ENCODE results near the gene NSD1. TPM values are rescaled to one million over a fixed set of nuclear protein-coding genes. Genes with fewer than 3 reads are reported as not detected.
"Not testable (repeated sequence)": the region's sequence is repeated elsewhere in the genome, so short reads cannot be mapped to it uniquely, and the experiment has no call there.

Gene NSD1
- polyA plus RNA-seq, 3 donors, result 7.1 to 8.7 (median 8.3) TPM

DNA sequence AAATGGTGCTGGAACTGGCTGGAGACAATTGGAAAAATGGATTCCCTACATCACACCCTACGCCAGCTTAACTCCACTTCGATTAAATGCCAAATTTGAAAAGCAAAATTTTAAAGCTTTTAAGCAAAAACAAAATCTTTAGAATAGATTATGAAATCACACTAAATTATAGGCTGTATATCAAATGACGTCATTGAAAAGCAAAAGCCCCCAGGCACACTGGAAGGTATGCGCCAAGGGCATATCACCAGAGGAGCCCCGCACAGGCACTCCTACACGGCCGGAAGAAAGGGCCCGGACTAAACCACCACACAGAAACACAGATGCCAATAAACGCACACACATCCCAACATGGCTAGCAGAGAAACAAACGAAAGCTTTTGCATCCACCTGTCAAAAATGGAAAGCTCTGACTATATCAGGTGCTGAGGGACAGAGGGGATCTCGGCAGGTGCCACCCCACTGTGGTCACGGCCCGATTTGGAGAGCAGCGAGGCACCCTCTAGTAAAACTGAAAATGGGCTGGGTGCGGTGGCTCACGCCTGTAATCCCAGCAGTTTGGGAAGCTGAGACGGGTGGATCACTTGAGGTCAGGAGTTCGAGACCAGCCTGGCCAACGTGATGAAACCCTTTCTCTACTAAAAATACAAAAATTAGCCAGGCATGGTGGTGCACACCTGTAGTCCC, 195.1 kb downstream of the NSD1 start:
- 89 to 92% (median 91%) methylated on average over 19 of the region's 19 CpGs for WGBS, 3 donors
- no peak overlapping the region for H3K27ac ChIP-seq (ENCODE audit: low read depth, low read length)

DNA sequence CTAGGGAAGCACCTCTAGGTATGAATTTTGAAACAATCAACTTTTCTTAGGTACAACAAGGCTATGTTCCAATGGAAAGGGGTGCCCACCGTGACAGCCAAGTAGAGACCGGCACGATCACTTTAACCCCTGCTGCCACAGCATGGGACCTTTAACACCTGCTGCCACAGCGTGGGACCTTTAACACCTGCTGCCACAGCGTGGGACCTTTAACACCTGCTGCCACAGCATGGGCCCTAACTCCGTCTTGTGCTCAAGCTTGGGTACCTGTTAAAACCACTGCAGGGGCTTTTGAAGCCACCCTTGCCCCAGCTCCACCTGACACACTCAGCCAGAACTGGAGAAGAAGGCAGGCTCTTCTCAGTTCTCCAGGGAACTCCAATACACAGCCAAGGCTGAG, 196.3 kb downstream of the NSD1 start:
- H3K27ac ChIP-seq (ENCODE audit: low read depth, low read length), result no peak overlapping the region
- 38 to 95% (median 87%) methylated on average over 6 of the region's 6 CpGs for WGBS, 3 donors

DNA sequence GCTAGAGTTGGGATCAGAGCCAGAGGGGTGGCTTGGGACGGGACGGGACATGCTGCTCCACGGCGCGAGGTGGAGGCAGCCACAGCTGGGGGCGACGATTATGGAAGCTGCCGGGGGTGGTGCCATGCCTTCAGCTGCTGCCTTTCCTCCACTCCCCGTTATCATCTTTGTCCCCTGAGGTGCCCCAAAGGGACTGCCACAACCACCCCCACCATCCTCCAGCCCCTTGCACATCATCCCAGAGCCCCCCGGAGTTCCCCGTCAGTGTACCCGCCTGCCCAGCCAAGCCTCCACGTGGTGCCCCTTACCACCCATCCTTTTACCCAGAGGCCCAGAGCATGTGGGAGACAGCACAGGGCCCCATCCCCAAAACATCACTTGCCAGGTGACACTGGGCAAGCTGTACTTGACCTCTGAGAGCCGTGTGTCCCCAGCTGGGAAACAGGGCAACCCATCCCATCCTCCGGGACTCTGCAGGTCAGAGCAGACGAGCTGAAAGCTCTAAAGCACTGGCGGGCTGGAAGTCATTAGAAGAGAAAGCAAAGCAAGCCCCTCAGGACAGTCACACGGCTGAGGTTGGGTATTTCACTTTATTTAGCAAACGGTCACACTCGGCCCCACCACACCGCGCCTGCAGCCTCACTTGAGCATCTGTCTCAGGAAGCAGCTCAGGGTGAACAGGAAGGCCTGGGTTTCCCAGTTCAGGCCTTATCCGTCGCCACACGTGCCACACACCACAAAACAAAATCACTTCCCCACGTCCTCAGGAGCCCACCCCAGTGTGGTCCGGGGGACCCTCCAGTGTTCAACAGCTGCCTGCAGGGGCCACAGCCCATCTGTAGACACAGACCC, 197.6 kb downstream of the NSD1 start:
- WGBS, 3 donors, result 68 to 89% (median 73%) methylated on average over 26 to 27 of the region's 27 CpGs
- no peak overlapping the region for H3K27ac ChIP-seq (ENCODE audit: low read depth, low read length)

DNA sequence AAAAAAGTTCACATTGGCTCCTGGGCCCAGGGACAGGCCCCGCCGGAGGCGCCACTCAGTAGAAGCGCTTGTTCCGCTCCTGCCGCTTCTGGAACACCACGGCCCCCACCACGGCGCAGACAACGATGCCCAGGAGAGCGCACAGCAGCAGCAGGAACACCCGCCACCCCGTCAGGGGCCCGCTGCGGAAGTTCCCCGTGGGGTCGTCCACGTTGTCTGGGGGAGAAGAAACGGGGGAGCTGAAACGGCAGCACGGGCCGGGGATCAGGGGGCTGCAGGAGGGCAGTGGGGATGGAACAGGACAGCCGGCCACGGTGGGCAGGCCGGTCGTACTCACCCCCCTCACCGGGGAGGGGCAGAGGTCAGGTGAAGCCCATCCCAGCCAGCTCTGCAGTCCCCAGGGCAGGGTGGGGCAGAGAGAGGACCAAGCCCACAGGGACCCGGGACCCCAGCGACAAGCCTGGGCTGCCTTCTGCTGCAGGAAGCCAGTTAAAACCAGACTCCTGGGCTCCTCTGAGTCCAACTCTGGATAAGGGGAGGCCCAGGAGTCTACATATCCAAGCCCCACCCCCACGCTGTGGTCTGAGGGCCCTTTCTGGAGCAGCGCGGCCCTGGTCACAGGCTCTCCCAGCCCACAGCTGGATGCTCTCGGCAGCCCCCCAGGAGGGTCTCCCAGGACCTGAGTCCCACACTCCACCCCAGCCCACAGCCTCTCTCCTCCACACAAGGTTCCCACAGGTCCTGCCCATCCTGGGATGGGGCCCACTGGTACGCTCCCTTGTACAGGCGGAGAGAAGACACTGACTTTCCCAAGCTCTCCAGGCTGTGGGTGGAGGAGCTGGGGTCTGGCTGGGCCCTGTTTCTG, 198.7 kb downstream of the NSD1 start:
- 65 to 92% (median 75%) methylated on average over 35 of the region's 35 CpGs for WGBS, 3 donors
- no peak overlapping the region for H3K27ac ChIP-seq (ENCODE audit: low read depth, low read length)

DNA sequence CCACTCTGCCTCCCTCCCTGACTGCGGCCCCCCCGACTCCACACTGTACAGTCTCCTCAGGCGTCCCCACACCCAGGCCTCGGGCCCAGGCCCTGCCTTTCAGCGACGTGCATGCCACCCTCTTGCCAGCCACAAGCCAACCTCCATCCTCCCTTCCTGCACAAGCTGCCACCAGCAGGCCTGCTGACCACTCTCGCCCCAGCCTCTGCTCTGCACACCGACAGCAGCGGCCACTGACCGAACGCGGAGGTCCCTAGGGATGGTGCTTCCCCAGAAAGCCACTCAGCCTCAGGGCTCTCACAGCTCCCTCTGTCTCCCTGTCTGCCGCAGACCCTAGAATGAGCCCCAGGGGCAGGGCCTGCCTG, 199.3 kb downstream of the NSD1 start:
- WGBS, 3 donors, result 83 to 86% (median 85%) methylated on average over 13 of the region's 13 CpGs
- H3K27ac ChIP-seq (ENCODE audit: low read depth, low read length), result no peak overlapping the region

DNA sequence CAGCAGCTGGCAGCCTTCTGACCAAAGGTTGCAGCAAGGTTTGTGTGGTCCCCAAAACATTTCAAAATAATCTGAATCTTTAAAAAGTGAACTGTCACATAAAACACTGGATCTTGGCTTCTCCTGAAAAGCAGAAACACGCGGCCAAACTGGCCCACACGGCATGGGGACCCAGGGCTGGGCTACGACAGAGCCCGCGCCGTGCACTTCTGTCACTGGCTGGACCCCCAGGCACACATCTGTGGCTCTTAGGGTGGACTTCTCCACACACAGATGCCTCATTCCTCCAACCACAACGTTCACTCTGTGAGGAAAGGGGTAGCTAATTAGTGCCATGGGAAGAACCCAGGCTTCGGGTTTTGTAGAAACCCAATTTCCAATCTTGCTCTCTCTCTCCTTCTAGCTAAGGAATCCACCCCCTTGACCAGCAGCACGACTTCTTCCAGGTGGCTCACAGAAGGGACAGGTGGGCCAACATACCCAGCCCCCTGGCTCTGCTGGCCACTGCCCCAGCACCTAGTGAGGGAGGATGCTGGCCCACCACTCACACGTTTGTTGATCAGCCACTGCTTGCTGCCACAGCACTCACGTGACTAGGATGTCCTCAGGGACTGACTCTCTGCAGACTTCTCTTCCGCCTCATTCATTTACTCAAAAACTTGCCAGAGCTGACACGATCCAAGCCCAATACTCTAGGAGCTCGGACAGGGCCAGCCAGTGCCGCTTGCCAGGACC, 200.0 kb downstream of the NSD1 start:
- 85 to 90% (median 89%) methylated on average over 16 of the region's 16 CpGs for WGBS, 3 donors

DNA sequence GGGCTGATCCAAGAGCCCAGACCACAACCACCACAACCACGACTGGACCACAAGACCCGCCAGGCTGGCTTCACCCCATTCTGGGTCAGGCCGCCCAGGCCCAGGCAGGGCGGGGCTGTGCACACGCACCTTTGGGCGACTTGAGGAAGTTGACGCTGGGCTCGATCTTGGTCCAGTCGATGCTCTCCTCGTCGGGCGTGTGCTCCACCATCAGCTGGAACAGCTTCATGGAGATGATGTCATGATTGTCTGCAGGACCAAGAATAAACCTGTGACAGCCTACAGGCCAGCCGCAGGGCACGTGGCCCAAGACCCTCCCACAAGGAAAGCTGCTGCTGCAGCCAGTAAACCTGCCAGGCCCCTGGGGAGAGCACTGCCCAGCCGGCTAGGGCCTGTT, 200.6 kb downstream of the NSD1 start:
- H3K27ac ChIP-seq (ENCODE audit: low read depth, low read length), result no peak overlapping the region
- WGBS, 3 donors, result 71 to 86% (median 72%) methylated on average over 15 of the region's 15 CpGs

More for the DNA sequence above, 200.0 kb downstream of the NSD1 start:
- no peak overlapping the region for H3K27ac ChIP-seq (ENCODE audit: low read depth, low read length)

DNA sequence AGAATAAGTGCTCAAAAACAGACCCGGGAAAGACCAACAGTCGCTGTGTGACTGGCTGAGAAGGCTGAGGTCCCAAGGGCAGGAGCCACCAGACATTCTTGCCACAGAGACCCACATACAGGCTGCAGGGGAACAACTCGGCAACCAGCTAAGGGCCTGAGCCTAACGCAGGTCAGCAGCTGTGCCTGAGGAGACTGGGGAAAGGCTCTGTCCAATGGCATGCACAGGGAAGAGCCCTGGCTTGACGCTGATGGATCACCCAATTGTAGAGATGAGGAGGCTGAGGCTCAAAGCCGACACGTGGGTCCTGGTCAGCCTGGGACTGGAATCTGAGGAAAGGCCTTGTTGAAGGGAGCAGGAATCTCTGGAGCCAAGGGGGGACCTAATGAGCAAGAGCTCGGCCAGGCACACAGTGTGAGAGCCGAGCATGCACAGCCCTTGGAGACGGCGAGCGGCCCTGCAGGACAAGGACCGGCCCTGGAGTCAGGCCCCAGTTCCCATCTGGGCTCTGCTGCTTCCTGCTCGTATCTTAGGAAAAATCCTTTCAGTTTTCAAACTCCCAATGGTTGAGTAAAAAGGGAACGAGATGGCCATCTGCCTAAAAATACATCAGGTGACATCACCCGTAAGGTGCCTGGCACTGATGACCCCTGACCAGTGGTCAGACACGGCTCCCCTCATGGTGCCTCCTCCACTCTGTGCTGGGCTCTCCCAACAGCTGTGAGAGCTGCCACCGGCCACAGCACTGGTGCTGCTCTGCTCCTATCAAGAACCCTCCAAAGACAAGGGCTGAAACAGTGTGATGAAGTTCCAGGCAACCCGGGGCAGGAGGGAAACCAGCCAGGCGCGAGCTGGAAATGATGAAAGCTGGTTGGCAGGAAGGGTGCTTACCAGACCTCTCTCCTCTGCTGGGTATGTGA, 201.5 kb downstream of the NSD1 start:
- WGBS, 3 donors, result 87 to 89% (median 88%) methylated on average over 21 of the region's 21 CpGs
- H3K27ac ChIP-seq (ENCODE audit: low read depth, low read length), result no peak overlapping the region

DNA sequence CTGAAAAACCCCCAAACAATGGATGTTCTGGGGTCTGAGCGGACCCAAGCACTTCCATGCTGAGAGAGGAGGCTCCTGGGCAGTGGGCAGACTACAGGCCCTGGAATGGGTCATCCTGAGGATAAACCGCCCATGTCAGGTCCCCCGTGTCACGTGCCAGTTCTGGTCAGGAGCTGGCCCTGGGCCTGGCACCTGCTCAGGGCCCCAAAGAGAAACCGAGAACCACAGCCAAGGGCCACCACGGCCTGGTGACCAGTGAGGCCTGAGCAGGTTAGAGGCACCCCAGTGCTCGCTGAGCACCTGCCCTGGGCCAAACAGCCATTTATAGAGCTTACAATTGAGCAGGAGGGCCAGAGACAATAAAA, 202.1 kb downstream of the NSD1 start:
- 89 to 94% (median 93%) methylated on average over 7 of the region's 7 CpGs for WGBS, 3 donors
- H3K27ac ChIP-seq (ENCODE audit: low read depth, low read length), result no peak overlapping the region

DNA sequence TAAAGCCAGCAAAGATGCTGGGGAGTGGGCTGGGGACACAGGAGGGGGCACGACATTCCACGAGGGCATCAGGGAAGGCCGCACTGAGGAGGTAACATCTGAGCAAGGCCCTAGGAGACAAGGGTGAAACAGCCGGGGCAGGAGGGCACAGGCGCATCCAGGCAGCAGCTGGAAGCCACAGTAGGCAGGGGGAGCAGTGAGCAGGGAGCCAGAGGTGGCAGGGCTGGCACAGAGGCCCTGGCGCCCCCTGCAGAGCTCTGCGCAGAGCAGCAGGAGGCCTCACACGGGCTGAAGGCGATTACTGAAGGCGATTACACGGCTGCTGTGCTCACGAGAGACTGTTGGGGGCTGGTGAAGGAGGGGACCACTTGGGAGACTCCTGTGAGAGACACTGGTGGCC, 202.5 kb downstream of the NSD1 start:
- 62 to 69% (median 68%) methylated on average over 12 of the region's 12 CpGs for WGBS, 3 donors
- H3K27ac ChIP-seq (ENCODE audit: low read depth, low read length), result no peak overlapping the region

DNA sequence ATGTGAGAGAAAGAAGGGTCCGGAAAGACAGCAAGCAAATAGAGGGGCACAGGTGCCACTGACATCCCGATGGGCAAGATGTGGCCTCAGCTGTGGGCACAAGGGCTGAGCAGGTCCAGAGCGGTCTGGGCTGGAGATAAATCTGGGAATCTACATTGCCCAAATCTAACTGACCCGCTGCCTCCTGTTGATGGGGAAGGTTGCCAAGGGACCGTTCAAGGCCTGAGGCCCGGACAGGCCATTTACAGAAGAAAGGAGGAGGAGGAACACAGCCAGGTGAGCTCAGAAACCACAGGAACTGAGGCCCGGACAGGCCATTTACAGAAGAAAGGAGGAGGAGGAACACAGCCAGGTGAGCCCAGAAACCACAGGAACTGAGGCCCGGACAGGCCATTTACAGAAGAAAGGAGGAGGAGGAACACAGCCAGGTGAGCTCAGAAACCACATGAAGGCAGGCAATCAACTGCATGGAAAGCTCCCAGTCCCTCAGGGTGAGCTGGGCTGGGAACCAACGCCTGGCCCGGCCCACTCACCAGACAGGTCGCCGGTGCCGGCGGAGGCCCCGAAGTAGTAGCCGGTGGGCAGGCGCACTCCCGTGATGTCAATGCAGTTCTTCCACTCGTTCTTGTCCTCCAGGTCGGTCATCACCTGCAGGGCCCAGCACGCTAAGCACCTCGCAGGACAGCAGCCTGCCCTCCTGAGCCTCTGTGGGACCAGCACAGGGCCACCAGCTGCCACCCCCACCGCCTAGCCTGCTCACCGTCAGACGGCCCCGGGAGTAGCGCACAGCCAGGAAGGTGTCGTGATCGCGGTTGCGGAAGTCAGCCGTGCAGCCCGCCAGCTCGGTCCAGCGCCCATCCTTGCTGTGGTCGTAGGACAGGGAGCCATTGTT, 203.3 kb downstream of the NSD1 start:
- WGBS, 3 donors, result 85 to 93% (median 92%) methylated on average over 34 to 36 of the region's 36 CpGs

DNA sequence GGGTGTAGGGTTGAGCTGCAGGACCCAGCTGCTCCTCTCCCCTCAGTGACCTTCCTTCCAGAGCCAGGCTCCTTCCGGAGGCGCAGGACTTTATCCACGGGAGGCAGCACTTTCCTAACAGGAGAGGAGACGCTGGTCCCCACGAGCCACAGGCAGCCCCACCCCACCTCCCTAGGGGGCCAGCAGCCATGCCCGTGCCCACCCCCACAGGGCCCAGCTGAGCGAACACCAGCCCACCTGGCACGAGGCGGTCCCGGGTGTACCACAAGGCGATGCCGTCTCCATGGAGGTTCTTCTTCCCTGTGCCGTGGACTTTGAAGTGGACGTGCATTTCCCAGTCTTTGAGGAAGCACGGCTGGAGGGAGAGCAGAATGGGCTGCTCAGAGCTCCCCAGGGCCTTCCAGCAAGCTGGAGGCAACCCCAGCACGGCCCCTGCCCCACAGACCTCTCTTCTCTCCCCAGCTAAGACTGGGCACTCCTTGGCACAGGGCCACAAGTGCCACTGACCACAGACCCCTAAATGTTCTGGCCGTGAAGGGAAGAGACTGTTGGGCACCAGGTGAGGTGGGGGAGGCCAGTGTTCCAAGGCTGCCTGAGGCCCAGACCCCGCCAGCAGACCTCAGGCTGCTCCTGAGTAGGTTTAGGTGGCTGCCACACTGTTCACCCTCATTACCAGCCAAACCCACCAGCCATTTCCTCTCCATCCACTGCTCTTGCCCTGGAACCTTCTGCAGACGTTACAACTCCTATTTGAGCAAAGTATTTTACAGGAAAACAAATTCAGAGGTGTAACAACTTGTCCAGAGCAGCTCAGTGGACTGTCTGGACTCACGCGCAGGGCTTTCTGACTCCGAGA, 204.9 kb downstream of the NSD1 start:
- WGBS, 3 donors, result 78 to 86% (median 80%) methylated on average over 22 of the region's 22 CpGs
- no peak overlapping the region for H3K27ac ChIP-seq (ENCODE audit: low read depth, low read length)

More for the DNA sequence above, 203.3 kb downstream of the NSD1 start:
- no peak overlapping the region for H3K27ac ChIP-seq (ENCODE audit: low read depth, low read length)

DNA sequence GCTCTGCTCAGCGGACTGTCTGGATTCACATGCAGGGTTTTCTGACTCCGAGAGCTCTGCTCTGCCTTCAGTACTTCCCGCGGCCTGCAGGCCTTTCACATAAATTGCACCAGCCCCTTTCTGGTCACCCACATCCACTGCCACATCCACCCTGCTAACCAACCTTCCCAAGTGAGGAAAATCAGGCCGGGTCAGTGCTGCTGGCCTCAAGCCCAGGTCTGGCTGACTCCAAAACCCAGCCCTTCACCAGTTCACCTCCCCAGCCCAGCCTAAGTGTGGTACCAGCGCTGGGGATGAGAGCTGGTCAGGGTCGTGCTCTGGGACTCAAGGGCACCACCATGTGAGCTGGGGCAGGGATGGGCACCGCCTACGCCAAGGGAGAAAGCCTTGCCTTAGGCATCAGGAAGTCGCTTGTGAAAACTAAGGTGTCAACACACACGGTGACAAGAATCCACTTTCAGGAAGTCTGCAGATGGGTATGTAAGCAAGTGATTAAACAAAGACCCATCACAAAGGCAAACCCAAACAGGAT, 205.6 kb downstream of the NSD1 start:
- 56 to 71% (median 65%) methylated on average over 11 of the region's 11 CpGs for WGBS, 3 donors
- no peak overlapping the region for H3K27ac ChIP-seq (ENCODE audit: low read depth, low read length)

DNA sequence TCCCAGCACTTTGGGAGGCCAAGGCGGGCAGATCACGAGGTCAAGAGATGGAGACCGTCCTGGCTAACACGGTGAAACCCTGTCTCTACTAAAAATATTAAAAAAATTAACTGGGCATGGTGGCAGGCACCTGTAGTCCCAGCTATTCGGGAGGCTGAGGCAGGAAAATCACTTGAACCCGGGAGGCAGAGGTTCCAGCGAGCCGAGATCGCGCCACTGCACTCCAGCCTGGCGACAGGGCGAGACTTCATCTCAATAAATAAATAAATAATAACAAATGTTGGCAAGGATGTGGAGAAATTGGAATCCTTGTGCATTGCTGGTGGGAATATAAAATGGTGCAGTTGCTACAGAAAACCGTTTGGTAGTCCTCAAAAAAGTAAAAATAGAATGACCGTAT, 209.4 kb downstream of the NSD1 start:
- not testable (repeated sequence) for H3K27ac ChIP-seq (ENCODE audit: low read depth, low read length)
- 93 to 96% (median 94%) methylated on average over 14 of the region's 14 CpGs for WGBS, 3 donors

DNA sequence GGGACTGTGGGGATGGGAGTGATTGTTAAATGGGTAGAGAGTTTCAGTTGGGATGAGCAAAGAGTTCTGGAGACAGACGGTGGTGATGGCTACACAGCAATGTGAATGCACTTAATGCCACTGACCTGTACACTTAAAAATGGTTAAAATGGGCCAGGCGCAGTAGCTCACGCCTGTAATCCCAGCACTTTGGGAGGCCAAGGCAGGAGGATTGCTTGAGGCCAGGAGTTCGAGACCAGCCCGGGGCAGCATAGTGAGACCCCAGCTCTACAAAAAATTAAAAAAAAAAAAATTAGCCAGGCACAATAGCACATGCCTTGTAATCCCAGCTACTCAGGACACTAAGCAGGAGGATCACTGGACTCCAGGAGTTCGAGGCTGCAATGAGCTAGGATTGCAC, 210.2 kb downstream of the NSD1 start:
- 93 to 96% (median 93%) methylated on average over 6 of the region's 6 CpGs for WGBS, 3 donors
- H3K27ac ChIP-seq (ENCODE audit: low read depth, low read length), result no peak overlapping the region
